Tibial nerve (tissue), 3 donors: ENCODE data around the gene CCDC60.

Experiments used
- POLR2A ChIP-seq, 2 donors: fragments of 450-650 bp; IDR thresholded peaks; one replicate each; pipeline ENCODE4 v1.6.1; 2017; ENCODE audit warnings: antibody characterized with exemption in 2 of 2, mild to moderate bottlenecking in 2 of 2, moderate library complexity in 2 of 2
- TF ChIP-seq, protein P1 (sequence below), 5 experiments: fragments of 200-600 bp in 3 of 5; fragments of 450-650 bp in 2 of 5; sonication (generic) in 3 of 5; IDR thresholded peaks; one replicate each; pipeline ENCODE4 v1.5.1; 2016 to 2019; ENCODE audit warnings: antibody characterized with exemption in 5 of 5, mild to moderate bottlenecking in 3 of 5, moderate library complexity in 2 of 5

- no peak for TF ChIP-seq POLR2A (IDR thresholded peaks at IDR 0.05)
- TF ChIP-seq, protein P1, sequence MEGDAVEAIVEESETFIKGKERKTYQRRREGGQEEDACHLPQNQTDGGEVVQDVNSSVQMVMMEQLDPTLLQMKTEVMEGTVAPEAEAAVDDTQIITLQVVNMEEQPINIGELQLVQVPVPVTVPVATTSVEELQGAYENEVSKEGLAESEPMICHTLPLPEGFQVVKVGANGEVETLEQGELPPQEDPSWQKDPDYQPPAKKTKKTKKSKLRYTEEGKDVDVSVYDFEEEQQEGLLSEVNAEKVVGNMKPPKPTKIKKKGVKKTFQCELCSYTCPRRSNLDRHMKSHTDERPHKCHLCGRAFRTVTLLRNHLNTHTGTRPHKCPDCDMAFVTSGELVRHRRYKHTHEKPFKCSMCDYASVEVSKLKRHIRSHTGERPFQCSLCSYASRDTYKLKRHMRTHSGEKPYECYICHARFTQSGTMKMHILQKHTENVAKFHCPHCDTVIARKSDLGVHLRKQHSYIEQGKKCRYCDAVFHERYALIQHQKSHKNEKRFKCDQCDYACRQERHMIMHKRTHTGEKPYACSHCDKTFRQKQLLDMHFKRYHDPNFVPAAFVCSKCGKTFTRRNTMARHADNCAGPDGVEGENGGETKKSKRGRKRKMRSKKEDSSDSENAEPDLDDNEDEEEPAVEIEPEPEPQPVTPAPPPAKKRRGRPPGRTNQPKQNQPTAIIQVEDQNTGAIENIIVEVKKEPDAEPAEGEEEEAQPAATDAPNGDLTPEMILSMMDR (IDR thresholded peaks at IDR 0.05), result no peak
Measured at GRCh38 chr12:119440803-119441360, 106.4 kb downstream of the CCDC60 start.
